Astrocyte (in vitro differentiated cells and primary cell): Measurements from ENCODE around the gene CFAP119. TPM values are rescaled to one million over a fixed set of nuclear protein-coding genes. Genes with fewer than 3 reads are reported as not detected.

Source experiments
- DNase-seq: peaks from one replicate; pipeline ENCODE4 v3.0.0-alpha.2; 2010; ENCODE audit warnings: low read depth
- FAIRE-seq: peaks from 2 replicates; lab custom pipeline; 2011; peaks lifted over from hg19 to GRCh38; lab: Jason Lieb, UNC
- H2AFZ ChIP-seq: 2 replicates; pipeline ENCODE4 v1.6.0; 2012; ENCODE audit warnings: low read depth, low read length, inconsistent platforms
- H3K27ac ChIP-seq: 2 replicates; pipeline ENCODE4 v1.5.1; 2011; ENCODE audit warnings: low read depth, low read length, inconsistent platforms
- H3K27me3 ChIP-seq: 2 replicates; pipeline ENCODE4 v1.6.0; 2011; ENCODE audit warnings: low read length, inconsistent platforms; ENCODE audit not compliant: insufficient read depth
- H3K36me3 ChIP-seq: 2 replicates; pipeline ENCODE4 v1.5.1; 2011; ENCODE audit warnings: low read length, inconsistent platforms; ENCODE audit not compliant: insufficient read depth
- H3K4me1 ChIP-seq: 2 replicates; pipeline ENCODE4 v1.5.1; 2011; ENCODE audit warnings: low read length, inconsistent platforms; ENCODE audit not compliant: insufficient read depth
- H3K4me2 ChIP-seq: 2 replicates; pipeline ENCODE4 v1.6.0; 2012; ENCODE audit warnings: low read length, inconsistent platforms
- H3K4me3 ChIP-seq: 2 replicates; pipeline ENCODE4 v1.5.1; 2011; ENCODE audit warnings: low read depth, mild to moderate bottlenecking, low read length, inconsistent platforms; ENCODE audit not compliant: insufficient read depth
- H3K79me2 ChIP-seq: 2 replicates; pipeline ENCODE4 v1.6.0; 2012; ENCODE audit warnings: mild to moderate bottlenecking, low read length, inconsistent platforms; ENCODE audit not compliant: insufficient read depth
- H3K9ac ChIP-seq: 2 replicates; pipeline ENCODE4 v1.6.0; 2012; ENCODE audit warnings: mild to moderate bottlenecking, low read length, inconsistent platforms
- H3K9me3 ChIP-seq: 2 replicates; pipeline ENCODE4 v1.5.1; 2012; ENCODE audit warnings: low read depth, mild to moderate bottlenecking, low read length, inconsistent platforms; ENCODE audit not compliant: insufficient read depth
- H4K20me1 ChIP-seq: 2 replicates; pipeline ENCODE4 v1.6.0; 2012; ENCODE audit warnings: low read length, inconsistent platforms; ENCODE audit not compliant: insufficient read depth
- H3K27ac Mint-ChIP-seq: one replicate; pipeline ENCODE4 v1.8.0; 2021; ENCODE audit warnings: mild to moderate bottlenecking, mixed read lengths; ENCODE audit not compliant: unreplicated experiment
- H3K27me3 Mint-ChIP-seq: one replicate; pipeline ENCODE4 v1.8.0; 2021; ENCODE audit warnings: low read depth, mixed read lengths; ENCODE audit not compliant: unreplicated experiment
- H3K36me3 Mint-ChIP-seq: one replicate; pipeline ENCODE4 v1.8.0; 2021; ENCODE audit warnings: low read depth, mixed read lengths; ENCODE audit not compliant: unreplicated experiment
- H3K4me1 Mint-ChIP-seq: one replicate; pipeline ENCODE4 v1.8.0; 2021; ENCODE audit warnings: low read depth, mixed read lengths; ENCODE audit not compliant: unreplicated experiment
- H3K4me3 Mint-ChIP-seq: one replicate; pipeline ENCODE4 v1.8.0; 2021; ENCODE audit warnings: mild to moderate bottlenecking, moderate library complexity, mixed read lengths; ENCODE audit not compliant: unreplicated experiment
- H3K9me3 Mint-ChIP-seq: one replicate; pipeline ENCODE4 v1.8.0; 2021; ENCODE audit warnings: mild to moderate bottlenecking, mixed read lengths; ENCODE audit not compliant: unreplicated experiment
- CTCF ChIP-seq: IDR thresholded peaks from 2 replicates; pipeline ENCODE4 v1.5.1; 2011; ENCODE audit warnings: low read depth, mild to moderate bottlenecking, inconsistent platforms, low read length, moderate library complexity; ENCODE audit not compliant: insufficient read depth
- EZH2 ChIP-seq: IDR thresholded peaks from 2 replicates; pipeline ENCODE4 v1.6.1; 2012; ENCODE audit warnings: mild to moderate bottlenecking, low read length, inconsistent platforms; ENCODE audit not compliant: insufficient read depth
- total RNA-seq: library from RNA; stranded (reverse); gene quantifications from 2 replicates; pipeline ENCODE4 v1.2.1, GENCODE V29; 2021

Gene CFAP119
- total RNA-seq, 1 donor from 2014 or later = 4.0 TPM

- Histone ChIP-seq H3K4me1 (peaks cover 21% of the 10 kb centered on the region), H4K20me1 (peaks cover 59% of the 10 kb centered on the region), H3K27me3 (no peaks in the 10 kb centered on the region), H3K9me3 (no peaks in the 10 kb centered on the region), H3K79me2 (peaks cover 15% of the 10 kb centered on the region), H3K27ac (no peak overlapping the region), H3K4me2 (no peak overlapping the region), H3K4me3 (no peak overlapping the region), H2AFZ (no peak overlapping the region), H3K36me3 (peaks cover 60% of the 10 kb centered on the region), H3K9ac (no peak overlapping the region)
- Mint-ChIP-seq H3K36me3 (peaks cover 18% of the 10 kb centered on the region), H3K27ac (no peak overlapping the region), H3K4me3 (no peak overlapping the region), H3K27me3 (no peaks in the 10 kb centered on the region), H3K9me3 (no peaks in the 10 kb centered on the region), H3K4me1 (peaks cover 22% of the 10 kb centered on the region)
- no peak for TF ChIP-seq CTCF
- no peak for TF ChIP-seq EZH2
- no peak for DNase-seq
- no peak for FAIRE-seq
Measured at GRCh38 chr16:30737794-30738648, 23.8 kb downstream of the CFAP119 start.

GRCh38 chr16:30736995-30737793 lies 24.7 kb downstream of the CFAP119 start:
- no peak for TF ChIP-seq CTCF
- no peak for TF ChIP-seq EZH2
- Histone ChIP-seq H3K4me1 (peaks cover 21% of the 10 kb centered on the region), H3K4me2 (no peak overlapping the region), H3K4me3 (no peak overlapping the region), H3K36me3 (peaks cover 58% of the 10 kb centered on the region), H3K9me3 (no peaks in the 10 kb centered on the region), H3K9ac (no peak overlapping the region), H3K79me2 (peaks cover 15% of the 10 kb centered on the region), H3K27me3 (no peaks in the 10 kb centered on the region), H3K27ac (no peak overlapping the region), H4K20me1 (peaks cover 56% of the 10 kb centered on the region), H2AFZ (no peak overlapping the region)
- Mint-ChIP-seq H3K9me3 (no peaks in the 10 kb centered on the region), H3K4me3 (no peak overlapping the region), H3K36me3 (peaks cover 19% of the 10 kb centered on the region), H3K27me3 (no peaks in the 10 kb centered on the region), H3K4me1 (peaks cover 22% of the 10 kb centered on the region), H3K27ac (no peak overlapping the region)
- DNase-seq (no peak), FAIRE-seq (no peak)
